Choroid plexus epithelial cell (primary cell): Measurements from ENCODE around the gene TOMM20.

Experiments used
- DNase-seq: peaks from one replicate; pipeline ENCODE4 v3.0.0-alpha.2; 2010; ENCODE audit warnings: low read depth
- H3K4me3 ChIP-seq: 2 replicates; pipeline ENCODE4 v1.5.1; 2011; ENCODE audit warnings: low read depth, mild to moderate bottlenecking, control low read depth, low read length, moderate library complexity
- CTCF ChIP-seq: conservative IDR thresholded peaks from 2 replicates; pipeline ENCODE4 v1.5.1; 2011; ENCODE audit warnings: low read depth, mild to moderate bottlenecking, control low read depth, inconsistent platforms, low read length, moderate library complexity

TOMM20 gene

GRCh38 chr1:235127732-235128455, 743 bp downstream of the TOMM20 start:
- DNase-seq: peak; percentile 29
- TF ChIP-seq CTCF: no peak
- H3K4me3 ChIP-seq: peak overlapping the region; percentile 99

GRCh38 chr1:235127203-235127602, 1.4 kb downstream of the TOMM20 start:
- TF ChIP-seq CTCF: no peak
- H3K4me3 ChIP-seq: peak overlapping the region; percentile 99
- DNase-seq: peak; percentile 17

GRCh38 chr1:235124665-235125064, 4.0 kb downstream of the TOMM20 start:
- no peak overlapping the region for H3K4me3 ChIP-seq
- no peak for TF ChIP-seq CTCF
- DNase-seq: no peak

DNA sequence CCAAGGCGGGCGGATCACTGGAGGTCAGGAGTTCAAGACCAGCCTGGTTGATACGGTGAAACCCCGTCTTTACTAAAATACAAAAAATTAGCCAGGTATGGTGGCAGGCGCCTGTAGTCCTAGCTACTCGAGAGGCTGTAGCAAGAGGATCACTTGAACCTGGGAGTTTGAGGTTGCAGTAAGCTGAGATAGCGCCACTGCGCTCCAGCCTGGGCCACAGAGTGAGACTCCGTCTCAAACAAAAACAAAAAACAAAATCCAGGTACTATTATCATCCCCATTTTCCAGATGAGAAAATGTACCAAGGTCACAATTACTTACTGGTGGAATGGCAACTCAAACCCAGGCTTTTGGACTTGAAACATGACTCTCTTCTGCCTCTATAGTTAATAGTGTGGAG, 4.5 kb downstream of the TOMM20 start:
- DNase-seq: no peak
- TF ChIP-seq CTCF: no peak
- no peak overlapping the region for H3K4me3 ChIP-seq

GRCh38 chr1:235122348-235122747, 6.3 kb downstream of the TOMM20 start:
- TF ChIP-seq CTCF: no peak
- H3K4me3 ChIP-seq: no peak overlapping the region
- DNase-seq: peak; percentile 24

DNA sequence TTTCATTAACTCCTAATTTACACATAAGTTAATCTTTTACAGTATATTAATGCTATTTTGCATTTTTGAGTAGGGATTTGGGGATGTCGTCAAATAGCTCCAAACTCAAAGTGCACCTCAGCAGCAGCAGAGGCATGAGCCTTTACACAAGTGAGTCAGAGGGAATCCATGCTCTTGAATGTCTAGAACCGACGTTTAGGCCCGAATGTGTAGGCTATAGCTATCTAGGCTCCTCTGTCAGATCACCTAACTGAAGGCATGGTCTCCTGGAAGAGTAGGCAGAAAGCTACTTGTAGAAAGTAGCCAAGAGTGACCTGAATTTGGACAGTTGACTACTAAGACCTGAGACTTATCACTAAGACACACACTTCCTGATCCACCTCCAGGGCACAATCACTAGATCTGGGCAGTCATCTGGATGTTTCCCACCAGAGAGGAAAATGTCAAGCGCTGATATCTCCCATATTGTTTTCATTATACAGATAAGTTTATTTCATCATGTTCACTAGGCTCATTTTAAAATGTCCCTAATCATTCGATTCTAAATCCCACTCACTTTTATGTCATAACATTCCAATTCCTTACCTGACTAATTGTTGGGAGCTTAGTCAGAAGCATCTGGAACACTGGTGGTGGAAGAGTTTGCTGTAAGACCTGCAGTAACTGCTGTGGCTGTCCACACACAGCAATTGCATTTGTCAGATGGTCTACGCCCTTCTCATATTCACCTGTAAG, 15.3 kb downstream of the TOMM20 start:
- DNase-seq: no peak
- no peak overlapping the region for H3K4me3 ChIP-seq
- no peak for TF ChIP-seq CTCF
